HG02973 (cell line): ENCODE results near the gene SOS1.
A peak's percentile ranks its signal among the peaks of the same experiment; 100 is the strongest.
"Not testable (repeated sequence)": the region's sequence is repeated elsewhere in the genome, so short reads cannot be mapped to it uniquely, and the experiment has no call there.

Experiments used
- ATAC-seq: cut with Tn5 transposase; IDR thresholded peaks from one replicate; pipeline ENCODE4 v1.9.1; 2021; ENCODE audit warnings: moderate library complexity; ENCODE audit not compliant: unreplicated experiment

SOS1 gene

GRCh38 chr2:39107724-39108273 is 13.1 kb downstream of the SOS1 start:
- ATAC-seq: no peak

GRCh38 chr2:39107156-39107555 is 13.7 kb downstream of the SOS1 start:
- ATAC-seq: no peak

- peak; percentile 88 for ATAC-seq
These were observed 20.8 kb downstream of the SOS1 start for GRCh38 chr2:39099870-39100728.

- no peak for ATAC-seq
These were observed 21.5 kb downstream of the SOS1 start for GRCh38 chr2:39099310-39099869.

- no peak for ATAC-seq
These were observed 25.2 kb downstream of the SOS1 start for GRCh38 chr2:39095624-39096023.

- ATAC-seq: peak; percentile 81
These were observed 26.0 kb downstream of the SOS1 start for GRCh38 chr2:39094717-39095363.

- ATAC-seq: no peak
These were observed 27.5 kb downstream of the SOS1 start for GRCh38 chr2:39093218-39093898.

- no peak for ATAC-seq
These were observed 29.3 kb downstream of the SOS1 start for GRCh38 chr2:39091543-39091942.

GRCh38 chr2:39091063-39091462 is 29.8 kb downstream of the SOS1 start:
- ATAC-seq: no peak

- ATAC-seq: no peak
These were observed 40.7 kb downstream of the SOS1 start for GRCh38 chr2:39080152-39080551.

- no peak for ATAC-seq
These were observed 50.9 kb downstream of the SOS1 start for GRCh38 chr2:39069890-39070465.

GRCh38 chr2:39069136-39069515 is 51.7 kb downstream of the SOS1 start:
- ATAC-seq: no peak

- no peak for ATAC-seq
These were observed 52.3 kb downstream of the SOS1 start for GRCh38 chr2:39068299-39069135.

GRCh38 chr2:39065616-39066015 is 55.2 kb downstream of the SOS1 start:
- no peak for ATAC-seq

- ATAC-seq: no peak
These were observed 58.5 kb downstream of the SOS1 start for GRCh38 chr2:39062320-39062719.

GRCh38 chr2:39061280-39061679 is 59.6 kb downstream of the SOS1 start:
- ATAC-seq: no peak

GRCh38 chr2:39059366-39059952 is 61.4 kb downstream of the SOS1 start:
- no peak for ATAC-seq

- no peak for ATAC-seq
These were observed 62.8 kb downstream of the SOS1 start for GRCh38 chr2:39058101-39058500.

- not testable (repeated sequence) for ATAC-seq
These were observed 68.2 kb downstream of the SOS1 start for GRCh38 chr2:39052665-39053064.

GRCh38 chr2:39050109-39050508 is 70.7 kb downstream of the SOS1 start:
- ATAC-seq: no peak
